ENCODE measurements around the gene CCDC195. TPM values are rescaled to one million over a fixed set of nuclear protein-coding genes. Genes with fewer than 3 reads are reported as not detected.

Gene CCDC195
- total and polyA plus RNA-seq, 2 of the 4 experiments (the other 2 are of a cell fraction) = not detected

- TF ChIP-seq, protein P1, sequence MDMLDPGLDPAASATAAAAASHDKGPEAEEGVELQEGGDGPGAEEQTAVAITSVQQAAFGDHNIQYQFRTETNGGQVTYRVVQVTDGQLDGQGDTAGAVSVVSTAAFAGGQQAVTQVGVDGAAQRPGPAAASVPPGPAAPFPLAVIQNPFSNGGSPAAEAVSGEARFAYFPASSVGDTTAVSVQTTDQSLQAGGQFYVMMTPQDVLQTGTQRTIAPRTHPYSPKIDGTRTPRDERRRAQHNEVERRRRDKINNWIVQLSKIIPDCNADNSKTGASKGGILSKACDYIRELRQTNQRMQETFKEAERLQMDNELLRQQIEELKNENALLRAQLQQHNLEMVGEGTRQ (IDR thresholded peaks at IDR 0.05; ENCODE audit: low read depth, low read length) = no peak
- no peak for TF ChIP-seq BHLHE40 (IDR thresholded peaks at IDR 0.05; ENCODE audit: low read depth, low read length)
- no peak for TF ChIP-seq MAFK (IDR thresholded peaks at IDR 0.05; ENCODE audit: low read depth, low read length)
- TF ChIP-seq FOS (IDR thresholded peaks at IDR 0.05; ENCODE audit: low read depth, low read length) = no peak
- no peak for TF ChIP-seq NFE2L2 (IDR thresholded peaks at IDR 0.05; ENCODE audit: low read depth, low read length)
- TF ChIP-seq POLR2A (IDR thresholded peaks at IDR 0.05; ENCODE audit: low read depth, low read length) = no peak
- TF ChIP-seq RAD21 (IDR thresholded peaks at IDR 0.05; ENCODE audit: low read length) = no peak
- TF ChIP-seq RFX5 (IDR thresholded peaks at IDR 0.05; ENCODE audit: low read depth, low read length) = no peak
- no peak for TF ChIP-seq MAZ (IDR thresholded peaks at IDR 0.05; ENCODE audit: borderline replicate concordance, low read depth, low read length)
- no peak for DNase-seq
- Histone ChIP-seq H2BK15ac (ENCODE audit: low read depth, low read length) (no peak overlapping the region), H3K4me3 (ENCODE audit: insufficient read depth, low read depth, low read length) (no peak overlapping the region), H2BK120ac (ENCODE audit: low read depth, low read length) (no peak overlapping the region), H2AFZ (replicated peaks; ENCODE audit: low read length, poor library complexity) (no peak overlapping the region), H3K27ac (ENCODE audit: insufficient read depth, low read length) (no peak overlapping the region), H3K36me3 (ENCODE audit: control insufficient read depth, insufficient read depth, low read length) (no peaks in the 10 kb centered on the region), H3K27me3 (ENCODE audit: control insufficient read depth, insufficient read depth, low read length) (no peaks in the 10 kb centered on the region), H3K56ac (ENCODE audit: extremely low read depth, insufficient read depth, low read length) (no peak overlapping the region), H2BK5ac (ENCODE audit: low read depth, low read length, poor library complexity, severe bottlenecking) (no peak overlapping the region), H4K20me1 (ENCODE audit: insufficient read depth, low read length) (no peaks in the 10 kb centered on the region), H3K9me3 (ENCODE audit: control insufficient read depth, insufficient read depth, low read length) (peaks cover 8% of the 10 kb centered on the region), H3K14ac (replicated peaks; ENCODE audit: low read depth, low read length) (no peak overlapping the region), H4K5ac (ENCODE audit: low read depth, low read length) (no peak overlapping the region), H3K9ac (ENCODE audit: low read depth, low read length) (no peak overlapping the region), H3K9me1 (ENCODE audit: insufficient read depth, low read length) (no peaks in the 10 kb centered on the region), H3K4ac (ENCODE audit: low read depth, low read length) (no peak overlapping the region), H2AK5ac (ENCODE audit: low read depth, low read length) (no peak overlapping the region), H3K79me1 (ENCODE audit: low read depth in 1 of 2, low read length in 2 of 2) (no peaks in the 10 kb centered on the region), H3K4me1 (ENCODE audit: control insufficient read depth, insufficient read depth, low read length) (no peaks in the 10 kb centered on the region), H3K18ac (ENCODE audit: low read depth, low read length) (no peak overlapping the region), H2BK20ac (ENCODE audit: low read depth, low read length) (no peak overlapping the region), H3K23ac (ENCODE audit: low read depth, low read length) (no peak overlapping the region), H2AK9ac (replicated peaks; ENCODE audit: low read depth, low read length, poor library complexity) (no peak overlapping the region), H4K91ac (ENCODE audit: insufficient read depth, low read depth, low read length) (no peak overlapping the region), H4K8ac (ENCODE audit: low read depth in 2 of 2, low read length in 2 of 2) (no peak overlapping the region), H3K4me2 (ENCODE audit: low read depth, low read length) (no peak overlapping the region)
- no peak for ATAC-seq (ENCODE audit: low read depth)
- ChIA-PET POLR2A (ENCODE audit: unreplicated experiment) (no interaction called here), CTCF (no interaction called here)
- intact Hi-C loops (cut with micrococcal nuclease) = no loop called here
- dilution Hi-C loops (cut with HindIII; ENCODE audit: low sequenced_read_pairs, unreplicated experiment) = no loop called here
- BruUV-seq (replicated peaks) = no TSS peak
- no CpG with 5 or more reads among the region's 1 CpG for WGBS, 2 experiments (ENCODE audit: extremely low coverage in 2 of 2, insufficient read length in 1 of 2)
- in situ Hi-C loops (cut with MboI; ENCODE audit: low sequenced_read_pairs) = no loop called here
Observed at GRCh38 chr2:224736227-224736626, 20.1 kb upstream of the CCDC195 start.

Measured in IMR-90 (cell line).